Neural progenitor cell (in vitro differentiated cells): ENCODE results near the gene UBE2M.

ENCODE experiments used
- CTCF ChIP-seq: fragments of 200-600 bp; sonication (generic); IDR thresholded peaks from 2 replicates; pipeline ENCODE4 v1.5.1; 2017; ENCODE audit warnings: antibody characterized with exemption, mild to moderate bottlenecking
- EZH2 ChIP-seq: fragments of 200-600 bp; sonication (generic); IDR thresholded peaks from 2 replicates; pipeline ENCODE4 v1.6.1; 2017; ENCODE audit warnings: antibody characterized with exemption, mild to moderate bottlenecking, moderate library complexity

- TF ChIP-seq CTCF (no peak), EZH2 (no peak)
Observed at GRCh38 chr19:58514564-58515022, 43.8 kb downstream of the UBE2M start.
